GM12892 (cell line): ENCODE results near the gene INPP4B.

Experiments
- POLR2A ChIP-seq: IDR thresholded peaks from 2 replicates; pipeline ENCODE4 v1.6.1; 2011; ENCODE audit warnings: low read depth, low read length, control low read depth
- POLR2AphosphoS5 ChIP-seq: IDR thresholded peaks from 2 replicates; pipeline ENCODE4 v1.6.1; 2011; ENCODE audit warnings: low read depth, low read length, control low read depth
- TAF1 ChIP-seq: IDR thresholded peaks from 2 replicates; pipeline ENCODE4 v1.6.1; 2011; ENCODE audit warnings: low read depth, mild to moderate bottlenecking, control low read depth, low read length, borderline replicate concordance

- TF ChIP-seq POLR2A, result no peak
- no peak for TF ChIP-seq POLR2AphosphoS5
- TF ChIP-seq TAF1, result no peak
These were observed 142.3 kb downstream of the INPP4B start for GRCh38 chr4:142703694-142704309.
